ENCODE measurements around the gene PLCB4. TPM values are rescaled to one million over a fixed set of nuclear protein-coding genes. Genes with fewer than 3 reads are reported as not detected.

The PLCB4 gene
- polyA plus RNA-seq, 1 of the 3 experiments (the other 2 are of a cell fraction): 5.5 TPM

GRCh38 chr20:9523636-9524035, 454.7 kb downstream of the PLCB4 start:
- POLR2A ChIA-PET: no interaction called here
- H3K4me2 ChIP-seq: no peak overlapping the region
- no peaks in the 10 kb centered on the region for H3K27me3 ChIP-seq (ENCODE audit: insufficient read depth)
- no peaks in the 10 kb centered on the region for H4K20me1 ChIP-seq (ENCODE audit: insufficient read depth)
- TF ChIP-seq, protein P1, sequence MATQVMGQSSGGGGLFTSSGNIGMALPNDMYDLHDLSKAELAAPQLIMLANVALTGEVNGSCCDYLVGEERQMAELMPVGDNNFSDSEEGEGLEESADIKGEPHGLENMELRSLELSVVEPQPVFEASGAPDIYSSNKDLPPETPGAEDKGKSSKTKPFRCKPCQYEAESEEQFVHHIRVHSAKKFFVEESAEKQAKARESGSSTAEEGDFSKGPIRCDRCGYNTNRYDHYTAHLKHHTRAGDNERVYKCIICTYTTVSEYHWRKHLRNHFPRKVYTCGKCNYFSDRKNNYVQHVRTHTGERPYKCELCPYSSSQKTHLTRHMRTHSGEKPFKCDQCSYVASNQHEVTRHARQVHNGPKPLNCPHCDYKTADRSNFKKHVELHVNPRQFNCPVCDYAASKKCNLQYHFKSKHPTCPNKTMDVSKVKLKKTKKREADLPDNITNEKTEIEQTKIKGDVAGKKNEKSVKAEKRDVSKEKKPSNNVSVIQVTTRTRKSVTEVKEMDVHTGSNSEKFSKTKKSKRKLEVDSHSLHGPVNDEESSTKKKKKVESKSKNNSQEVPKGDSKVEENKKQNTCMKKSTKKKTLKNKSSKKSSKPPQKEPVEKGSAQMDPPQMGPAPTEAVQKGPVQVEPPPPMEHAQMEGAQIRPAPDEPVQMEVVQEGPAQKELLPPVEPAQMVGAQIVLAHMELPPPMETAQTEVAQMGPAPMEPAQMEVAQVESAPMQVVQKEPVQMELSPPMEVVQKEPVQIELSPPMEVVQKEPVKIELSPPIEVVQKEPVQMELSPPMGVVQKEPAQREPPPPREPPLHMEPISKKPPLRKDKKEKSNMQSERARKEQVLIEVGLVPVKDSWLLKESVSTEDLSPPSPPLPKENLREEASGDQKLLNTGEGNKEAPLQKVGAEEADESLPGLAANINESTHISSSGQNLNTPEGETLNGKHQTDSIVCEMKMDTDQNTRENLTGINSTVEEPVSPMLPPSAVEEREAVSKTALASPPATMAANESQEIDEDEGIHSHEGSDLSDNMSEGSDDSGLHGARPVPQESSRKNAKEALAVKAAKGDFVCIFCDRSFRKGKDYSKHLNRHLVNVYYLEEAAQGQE (IDR thresholded peaks at IDR 0.05; ENCODE audit: low read depth, low read length): no peak
- no peak for TF ChIP-seq ZBTB33 (IDR thresholded peaks at IDR 0.05; ENCODE audit: borderline replicate concordance, low read depth)
- TF ChIP-seq TAF1 (IDR thresholded peaks at IDR 0.05; ENCODE audit: borderline replicate concordance, low read depth, low read length): no peak
- TF ChIP-seq, protein P2, sequence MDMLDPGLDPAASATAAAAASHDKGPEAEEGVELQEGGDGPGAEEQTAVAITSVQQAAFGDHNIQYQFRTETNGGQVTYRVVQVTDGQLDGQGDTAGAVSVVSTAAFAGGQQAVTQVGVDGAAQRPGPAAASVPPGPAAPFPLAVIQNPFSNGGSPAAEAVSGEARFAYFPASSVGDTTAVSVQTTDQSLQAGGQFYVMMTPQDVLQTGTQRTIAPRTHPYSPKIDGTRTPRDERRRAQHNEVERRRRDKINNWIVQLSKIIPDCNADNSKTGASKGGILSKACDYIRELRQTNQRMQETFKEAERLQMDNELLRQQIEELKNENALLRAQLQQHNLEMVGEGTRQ (IDR thresholded peaks at IDR 0.05; ENCODE audit: borderline replicate concordance, low read depth, low read length): no peak
- no peak for TF ChIP-seq EZH2phosphoT487 (IDR thresholded peaks at IDR 0.05; ENCODE audit: borderline replicate concordance, low read depth)
- no peak for TF ChIP-seq FOXJ3 (CRISPR knock-in tag; IDR thresholded peaks at IDR 0.05)
- no peak for TF ChIP-seq JUND (IDR thresholded peaks at IDR 0.05)
- no peak for TF ChIP-seq RFX5 (IDR thresholded peaks at IDR 0.05; ENCODE audit: low read length)
- no peak for TF ChIP-seq RCOR1 (IDR thresholded peaks at IDR 0.05; ENCODE audit: low read length)
- TF ChIP-seq, protein P3, sequence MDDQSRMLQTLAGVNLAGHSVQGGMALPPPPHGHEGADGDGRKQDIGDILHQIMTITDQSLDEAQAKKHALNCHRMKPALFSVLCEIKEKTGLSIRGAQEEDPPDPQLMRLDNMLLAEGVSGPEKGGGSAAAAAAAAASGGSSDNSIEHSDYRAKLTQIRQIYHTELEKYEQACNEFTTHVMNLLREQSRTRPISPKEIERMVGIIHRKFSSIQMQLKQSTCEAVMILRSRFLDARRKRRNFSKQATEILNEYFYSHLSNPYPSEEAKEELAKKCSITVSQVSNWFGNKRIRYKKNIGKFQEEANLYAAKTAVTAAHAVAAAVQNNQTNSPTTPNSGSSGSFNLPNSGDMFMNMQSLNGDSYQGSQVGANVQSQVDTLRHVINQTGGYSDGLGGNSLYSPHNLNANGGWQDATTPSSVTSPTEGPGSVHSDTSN (IDR thresholded peaks at IDR 0.05): no peak
- no peak for TF ChIP-seq SIN3A (IDR thresholded peaks at IDR 0.05; ENCODE audit: borderline replicate concordance, low read depth, low read length)
- TF ChIP-seq ELF1 (IDR thresholded peaks at IDR 0.05): no peak
- TF ChIP-seq MAX (IDR thresholded peaks at IDR 0.05; ENCODE audit: low read depth): no peak
- WGBS (ENCODE audit: low lambda C conversion rate): 82% methylated on average over 3 of the region's 3 CpGs
- CTCF ChIA-PET: no interaction called here
- H3F3A ChIP-seq (replicated peaks; ENCODE audit: insufficient read depth): no peaks in the 10 kb centered on the region
- H3K4me1 ChIP-seq (ENCODE audit: control insufficient read depth in 1 of 2, insufficient read depth in 2 of 2, low read depth in 1 of 2, low read length in 1 of 2): peaks cover 0 to 2% of the 10 kb centered on the region in 2 experiments; a peak in 1 of 4 replicates
- H2AFZ ChIP-seq (ENCODE audit: low read depth): no peak overlapping the region
- peaks cover 0 to 4% of the 10 kb centered on the region in 2 experiments for H3K36me3 ChIP-seq (replicated peaks in 1 of 2; ENCODE audit: control insufficient read depth in 1 of 2, insufficient read depth in 2 of 2, low read length in 1 of 2)
- H3K79me2 ChIP-seq (ENCODE audit: insufficient read depth): no peaks in the 10 kb centered on the region
- no peak overlapping the region for H3K9ac ChIP-seq
- H3K27ac ChIP-seq (ENCODE audit: low read depth in 2 of 2, low read length in 1 of 2): no peak overlapping the region
- no peaks in the 10 kb centered on the region for H3K9me2 ChIP-seq
- no peak overlapping the region for H3K4me3 ChIP-seq (ENCODE audit: low read depth in 2 of 2, low read length in 1 of 2)
- no peaks in the 10 kb centered on the region for H3K9me3 ChIP-seq
- no peak for DNase-seq

All from SK-N-SH (cell line).